Esophagus squamous epithelium (tissue), 4 donors: Measurements from ENCODE around the gene NNT.

ENCODE experiments used
- POLR2A ChIP-seq, 4 donors: fragments of 450-650 bp; IDR thresholded peaks; one replicate each; pipeline ENCODE4 v1.6.1; 2017; ENCODE audit warnings: antibody characterized with exemption in 4 of 4, mild to moderate bottlenecking in 4 of 4, moderate library complexity in 3 of 4
- TF ChIP-seq, protein P1 (sequence below), 6 experiments: fragments of 450-650 bp in 4 of 6; fragments of 200-600 bp in 2 of 6; sonication (generic) in 2 of 6; IDR thresholded peaks; one replicate each; pipeline ENCODE4 v1.5.1; 2016 to 2019; ENCODE audit warnings: antibody characterized with exemption in 6 of 6, mild to moderate bottlenecking in 4 of 6, moderate library complexity in 4 of 6

DNA sequence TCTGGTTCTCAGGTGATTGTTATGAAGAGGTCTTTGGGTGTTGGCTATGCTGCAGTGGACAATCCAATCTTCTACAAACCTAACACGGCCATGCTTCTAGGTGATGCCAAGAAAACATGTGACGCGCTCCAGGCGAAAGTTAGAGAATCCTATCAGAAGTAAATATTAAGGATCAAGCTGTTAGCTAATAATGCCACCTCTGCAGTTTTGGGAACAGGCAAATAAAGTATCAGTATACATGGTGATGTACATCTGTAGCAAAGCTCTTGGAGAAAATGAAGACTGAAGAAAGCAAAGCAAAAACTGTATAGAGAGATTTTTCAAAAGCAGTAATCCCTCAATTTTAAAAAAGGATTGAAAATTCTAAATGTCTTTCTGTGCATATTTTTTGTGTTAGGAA lies 101.3 kb downstream of the NNT start:
- TF ChIP-seq, protein P1, sequence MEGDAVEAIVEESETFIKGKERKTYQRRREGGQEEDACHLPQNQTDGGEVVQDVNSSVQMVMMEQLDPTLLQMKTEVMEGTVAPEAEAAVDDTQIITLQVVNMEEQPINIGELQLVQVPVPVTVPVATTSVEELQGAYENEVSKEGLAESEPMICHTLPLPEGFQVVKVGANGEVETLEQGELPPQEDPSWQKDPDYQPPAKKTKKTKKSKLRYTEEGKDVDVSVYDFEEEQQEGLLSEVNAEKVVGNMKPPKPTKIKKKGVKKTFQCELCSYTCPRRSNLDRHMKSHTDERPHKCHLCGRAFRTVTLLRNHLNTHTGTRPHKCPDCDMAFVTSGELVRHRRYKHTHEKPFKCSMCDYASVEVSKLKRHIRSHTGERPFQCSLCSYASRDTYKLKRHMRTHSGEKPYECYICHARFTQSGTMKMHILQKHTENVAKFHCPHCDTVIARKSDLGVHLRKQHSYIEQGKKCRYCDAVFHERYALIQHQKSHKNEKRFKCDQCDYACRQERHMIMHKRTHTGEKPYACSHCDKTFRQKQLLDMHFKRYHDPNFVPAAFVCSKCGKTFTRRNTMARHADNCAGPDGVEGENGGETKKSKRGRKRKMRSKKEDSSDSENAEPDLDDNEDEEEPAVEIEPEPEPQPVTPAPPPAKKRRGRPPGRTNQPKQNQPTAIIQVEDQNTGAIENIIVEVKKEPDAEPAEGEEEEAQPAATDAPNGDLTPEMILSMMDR (IDR thresholded peaks at IDR 0.05) = no peak
- TF ChIP-seq POLR2A (IDR thresholded peaks at IDR 0.05) = no peak
